HG02885 (cell line): ENCODE measurements around the gene LAMA1.

Experiments used
- ATAC-seq: cut with Tn5 transposase; IDR thresholded peaks from one replicate; pipeline ENCODE4 v1.9.1; 2021; ENCODE audit warnings: mild to moderate bottlenecking; ENCODE audit not compliant: unreplicated experiment, poor library complexity

The LAMA1 gene

DNA sequence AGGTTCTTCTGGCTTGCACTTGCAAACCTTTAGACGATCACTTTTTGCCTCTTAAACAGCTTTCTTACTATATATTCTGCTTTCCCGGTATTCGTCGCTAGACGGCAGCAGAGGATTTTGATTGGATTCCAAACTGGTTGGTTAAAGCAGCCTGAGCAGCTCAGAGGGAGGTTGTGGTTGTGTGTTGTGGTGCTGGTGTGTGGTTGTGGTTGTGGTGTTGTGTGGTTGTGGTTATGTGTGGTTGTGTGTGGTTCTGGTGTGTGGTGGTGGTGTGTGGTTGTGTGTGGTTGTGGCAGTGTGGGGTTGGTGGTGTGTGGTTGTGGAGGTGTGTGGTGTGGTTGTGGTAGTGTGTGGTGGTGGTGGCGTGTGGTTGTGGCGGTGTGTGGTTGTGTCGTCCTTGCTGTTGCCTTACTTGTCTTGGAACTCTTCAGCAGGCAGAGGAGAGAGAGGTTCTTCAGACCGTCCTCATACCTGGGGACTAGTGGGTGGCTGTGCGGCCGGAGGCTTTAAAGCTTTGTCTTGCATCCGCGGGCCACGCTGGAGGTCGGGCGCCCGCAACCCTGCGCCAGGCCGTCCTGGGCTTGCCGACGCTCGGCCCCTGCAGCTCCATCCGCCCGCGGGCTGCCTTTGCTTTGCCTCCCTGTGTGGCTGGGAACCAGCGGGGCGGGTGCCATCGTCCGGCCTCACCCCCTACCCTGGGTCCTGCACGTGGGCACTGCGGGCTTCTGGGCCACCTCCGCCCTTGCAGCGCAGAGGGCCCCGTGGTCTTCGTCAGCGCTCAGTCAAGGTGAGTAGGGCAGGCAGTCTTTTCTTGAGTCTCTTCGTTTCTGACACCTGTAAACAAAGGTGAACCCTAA is 197.3 kb downstream of the LAMA1 start:
- no peak for ATAC-seq

DNA sequence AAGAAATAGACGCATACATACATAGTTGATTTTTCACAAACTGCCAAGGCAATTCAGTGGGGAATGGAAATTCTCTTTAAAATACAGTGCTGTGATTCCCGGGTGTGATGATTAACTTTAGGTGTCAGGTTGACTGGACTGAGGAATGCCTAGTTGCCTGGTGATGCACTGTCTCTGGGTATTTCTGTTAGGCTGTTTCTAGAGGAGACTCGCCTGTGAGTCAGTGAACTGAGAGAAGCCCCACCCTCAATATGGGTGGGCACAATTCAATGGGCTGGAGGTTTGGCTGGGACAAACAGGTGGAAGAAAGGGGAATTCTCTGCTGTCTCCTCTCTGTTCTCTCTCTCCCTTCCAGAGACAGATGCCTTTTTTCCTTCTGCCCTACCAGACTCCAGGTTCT is 200.5 kb downstream of the LAMA1 start:
- ATAC-seq, result no peak

DNA sequence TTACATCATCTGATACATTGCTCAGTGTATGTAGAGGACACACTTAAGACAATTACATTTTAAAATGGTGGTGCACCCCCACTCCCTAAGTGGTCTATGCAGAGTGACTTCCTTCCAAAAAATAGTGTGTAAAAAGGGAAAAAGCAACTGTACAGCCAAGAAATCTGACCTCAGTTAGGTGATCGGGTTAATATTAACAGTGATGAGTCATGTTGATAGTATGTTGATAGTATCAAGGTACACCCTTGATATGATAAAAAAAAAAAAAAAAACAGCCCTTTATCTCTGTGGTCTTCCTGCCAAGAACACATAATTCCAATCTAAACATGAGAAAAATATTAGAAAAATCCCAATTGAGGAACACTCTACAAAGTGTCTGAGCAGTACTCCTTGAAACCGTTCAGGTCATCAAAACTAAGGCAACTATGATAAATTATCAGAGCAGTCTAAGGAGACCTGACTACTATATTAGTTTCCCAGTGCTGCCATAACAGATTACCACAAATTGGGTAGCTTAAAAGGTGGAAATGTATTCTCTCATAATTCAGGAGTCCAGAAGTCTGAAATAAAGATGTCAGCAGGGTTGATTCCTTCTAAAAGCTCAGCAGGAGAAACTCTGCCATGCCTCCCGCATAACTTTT is 216.2 kb downstream of the LAMA1 start:
- ATAC-seq, result no peak

DNA sequence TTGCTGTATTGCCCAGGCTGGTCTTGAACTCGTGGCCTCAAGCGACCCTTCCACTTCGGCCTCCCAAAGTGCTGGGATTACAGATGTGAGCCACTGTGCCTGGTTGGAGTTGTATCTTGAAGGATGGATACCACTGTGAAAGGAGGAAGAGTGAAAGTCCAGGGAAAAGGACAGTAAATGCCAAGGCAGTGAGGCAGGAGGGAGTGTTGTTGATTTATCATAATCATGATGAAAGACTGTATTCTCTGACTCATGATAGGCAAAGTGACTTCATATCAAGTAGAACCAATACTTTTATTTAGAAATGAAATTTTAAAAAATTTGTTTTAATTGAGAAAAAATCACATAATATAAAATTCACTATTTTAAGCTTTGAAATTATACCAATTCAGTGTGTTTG is 225.8 kb downstream of the LAMA1 start:
- ATAC-seq, result no peak
